RWPE1 (cell line): ENCODE results near the gene PRSS50.
"Not testable (repeated sequence)": the region's sequence is repeated elsewhere in the genome, so short reads cannot be mapped to it uniquely, and the experiment has no call there.

Experiments
- CTCF ChIA-PET: fragments of 350-600 bp; sonication (Branson Sonifier 250); formaldehyde crosslinking; extraction: SDS; loops from one replicate; lab custom pipeline; 2021; lab: Yijun Ruan, JAX
- POLR2A ChIA-PET: fragments of 400-600 bp; formaldehyde crosslinking; extraction: SDS; loops from one replicate; lab custom pipeline; 2020; ENCODE audit warnings: antibody characterized with exemption; ENCODE audit not compliant: low non-redundant PET; lab: Yijun Ruan, JAX
- DNase-seq: peaks from one replicate; pipeline ENCODE4 v3.0.0; 2012; ENCODE audit warnings: low spot score
- H3K27ac ChIP-seq: fragments of 450-650 bp; 2 replicates; pipeline ENCODE4 v1.5.1; 2017
- CTCF ChIP-seq: fragments of 450-650 bp; conservative IDR thresholded peaks from 2 replicates; pipeline ENCODE4 v1.5.1; 2017; ENCODE audit warnings: low read depth, mild to moderate bottlenecking

The PRSS50 gene

DNA sequence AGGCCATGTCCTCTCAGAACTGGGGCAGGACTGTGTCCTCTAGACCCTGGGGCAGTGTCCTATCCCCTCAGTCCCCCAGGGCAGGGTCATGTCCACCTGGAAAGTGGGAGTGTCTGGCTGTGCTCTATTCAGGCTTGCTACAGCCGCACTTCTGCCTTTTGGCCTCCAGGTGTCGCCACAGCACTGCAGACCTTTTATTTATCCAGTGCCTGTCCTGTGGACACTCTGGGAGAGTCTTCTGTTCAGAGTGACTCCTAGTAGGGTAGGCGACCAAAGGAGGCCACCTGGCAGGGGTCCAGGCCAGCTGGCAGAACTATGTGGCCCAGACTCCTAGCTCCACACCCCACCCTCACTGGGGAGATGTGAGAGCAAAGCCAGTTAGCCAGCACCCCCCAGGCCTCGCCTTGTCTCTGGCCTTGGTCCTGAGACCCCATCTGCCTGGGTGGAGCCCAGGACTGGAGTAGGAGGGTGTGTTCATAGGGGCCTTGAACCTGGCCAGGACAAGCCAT, 12.6 kb downstream of the PRSS50 start:
- ChIA-PET CTCF (interaction anchor here (0.5 to 1.6 kb wide), 7 partner anchors 24 to 1519 kb away, joined by 3 to 7 read pairs (median 4); no protein-coding TSS in a partner anchor), POLR2A (no interaction called here)
- DNase-seq, result peak; percentile 49
- no peak overlapping the region for H3K27ac ChIP-seq
- TF ChIP-seq CTCF, result peak; percentile 95

- DNase-seq, CTCF ChIA-PET, POLR2A ChIA-PET, H3K27ac ChIP-seq: not testable (repeated sequence)
Measured at GRCh38 chr3:46704346-46704745, 13.3 kb downstream of the PRSS50 start.

DNA sequence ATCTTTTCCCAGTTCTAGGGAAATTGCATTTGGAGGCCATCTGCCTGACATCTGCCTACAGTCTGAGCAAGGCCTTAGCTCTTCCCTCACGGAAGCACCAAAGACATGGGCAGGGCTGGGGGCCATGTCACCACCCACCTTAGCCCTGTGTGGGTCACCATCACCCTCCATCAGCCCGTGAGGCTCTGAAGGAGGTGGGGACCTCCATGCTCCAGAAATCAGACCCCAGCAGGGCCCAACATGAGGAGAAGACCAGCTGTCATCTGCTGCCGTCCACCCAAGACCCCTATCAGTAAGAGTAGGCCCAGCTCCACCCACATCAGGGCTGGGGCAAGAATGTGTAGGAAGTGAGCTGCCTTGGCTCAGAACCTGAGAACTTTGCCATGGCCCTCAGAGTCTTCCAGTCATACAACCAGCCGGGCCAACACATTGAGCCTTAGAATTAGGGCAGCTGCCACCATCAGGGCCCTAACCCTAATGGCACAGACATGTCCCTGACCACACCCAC, 14.6 kb downstream of the PRSS50 start:
- no peak overlapping the region for H3K27ac ChIP-seq
- ChIA-PET CTCF (interaction anchor here (0.6 to 1.0 kb wide), 2 partner anchors 164 to 192 kb away, joined by 3 read pairs; no protein-coding TSS in a partner anchor), POLR2A (interaction anchor here (1.5 kb wide), 1 partner anchor 10 kb away, joined by 4 read pairs; the partner anchor contains the start of gene ALS2CL)
- no peak for TF ChIP-seq CTCF
- no peak for DNase-seq

DNA sequence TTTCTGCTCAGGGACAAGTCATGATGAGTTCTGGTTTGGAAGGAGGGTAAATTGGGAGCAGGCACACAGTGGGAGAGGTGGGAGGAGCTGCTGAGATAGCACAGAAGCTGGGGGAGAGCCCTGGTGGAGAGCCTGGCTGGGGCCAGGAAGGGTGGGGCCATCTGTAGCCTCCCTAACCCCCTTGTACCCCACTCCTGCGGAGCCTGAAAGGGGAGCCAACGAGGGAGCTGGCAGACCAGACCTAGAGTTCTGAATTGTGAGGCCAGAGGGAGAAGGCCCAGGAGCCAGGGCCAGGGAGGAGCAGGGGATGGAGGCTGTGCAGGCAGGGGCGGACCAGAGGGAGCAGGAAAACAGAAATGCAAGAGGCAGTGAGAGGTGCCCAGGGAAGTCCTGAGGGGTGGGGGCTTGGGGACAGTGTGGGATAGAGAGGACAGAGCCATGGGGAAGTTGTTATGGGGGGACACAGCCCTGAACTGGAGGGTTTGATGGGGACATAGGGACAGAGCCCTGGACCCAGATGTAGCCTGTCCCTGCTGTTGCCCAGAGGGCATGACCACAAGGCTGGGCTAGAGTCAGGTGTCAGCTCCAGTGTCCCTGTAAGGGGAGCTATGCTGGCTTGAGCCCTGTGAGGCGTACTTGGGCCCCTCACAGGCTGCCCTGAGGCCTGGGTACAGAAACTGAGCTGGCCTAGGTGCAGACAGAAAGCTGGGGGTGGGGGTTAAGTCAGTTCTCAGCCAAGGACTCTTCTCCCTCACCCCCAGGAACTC, 15.2 kb downstream of the PRSS50 start:
- POLR2A ChIA-PET, result interaction anchor here (1.5 kb wide), 1 partner anchor 9 kb away, joined by 4 read pairs; the partner anchor contains the start of gene ALS2CL

DNA sequence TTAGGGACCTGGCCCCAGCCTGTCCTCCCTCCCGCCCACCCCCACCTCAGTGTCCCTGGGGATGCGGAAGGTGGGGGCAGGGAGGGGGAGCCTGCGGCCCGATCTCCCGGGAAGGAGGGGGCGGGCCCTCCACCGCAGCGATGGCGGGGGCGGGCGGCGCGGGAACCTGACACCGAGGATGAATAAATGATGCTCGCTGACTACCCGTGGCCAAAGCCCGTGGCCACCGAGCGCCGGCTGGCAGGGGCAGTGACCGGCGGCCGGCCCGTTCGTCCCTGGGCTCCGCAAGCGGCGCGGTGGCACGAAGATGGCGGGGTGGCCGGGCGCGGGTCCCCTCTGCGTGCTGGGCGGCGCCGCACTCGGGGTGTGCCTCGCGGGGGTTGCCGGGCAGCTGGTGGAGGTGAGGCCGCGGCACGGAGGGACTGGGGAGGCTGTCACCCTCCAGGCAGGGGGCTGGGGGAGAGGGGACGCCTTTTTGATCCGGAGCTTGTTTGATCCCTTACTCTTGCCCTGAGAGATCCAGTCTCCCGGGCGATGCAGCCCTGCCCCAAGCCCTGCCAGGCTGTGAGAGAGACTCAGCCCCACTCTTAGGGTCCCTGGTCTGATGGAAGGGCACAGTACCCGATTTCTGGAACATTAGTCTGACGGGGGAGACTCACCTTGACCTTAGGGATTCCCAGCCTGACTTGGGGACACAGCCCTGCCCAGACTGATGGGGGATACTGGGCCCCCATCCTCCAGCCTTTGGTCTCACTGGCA, 16.3 kb downstream of the PRSS50 start, which contains the start of gene TMIE:
TMIE (plus strand) TSS at position 212 of the 759 bp plus-strand sequence; CDS start at position 308, 96 bp downstream.
- ChIA-PET CTCF (interaction anchor here (0.5 kb wide), 1 partner anchor 208 kb away, joined by 4 read pairs; no protein-coding TSS in a partner anchor), POLR2A (no interaction called here)
- no peak for DNase-seq
- TF ChIP-seq CTCF, result no peak
- H3K27ac ChIP-seq, result no peak within 1 kb of the TSS

More for the DNA sequence above, 15.2 kb downstream of the PRSS50 start:
- CTCF ChIA-PET, result interaction anchor here (1.0 kb wide), 1 partner anchor 193 kb away, joined by 3 read pairs; no protein-coding TSS in a partner anchor
- no peak for TF ChIP-seq CTCF
- DNase-seq, result no peak
- no peak overlapping the region for H3K27ac ChIP-seq

DNA sequence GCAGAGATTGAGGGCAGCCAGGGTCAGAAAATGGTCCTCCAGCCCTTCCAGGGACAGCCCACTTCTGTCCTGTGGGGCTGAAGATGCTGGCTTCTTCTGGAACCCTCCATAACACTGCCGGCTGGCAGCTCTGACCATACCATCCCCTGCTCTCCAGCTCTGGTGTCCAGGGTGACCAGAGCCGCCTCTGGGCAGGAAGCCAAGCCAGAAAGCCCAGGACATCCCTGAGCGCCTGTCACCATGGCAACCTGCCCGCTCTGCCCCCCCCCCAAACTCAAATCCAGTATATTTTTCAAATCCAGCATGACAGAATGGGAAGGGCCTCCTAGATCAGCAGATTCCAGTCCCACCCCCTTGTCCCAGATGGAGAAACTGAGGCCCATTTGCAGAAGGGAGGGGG, 16.9 kb downstream of the PRSS50 start:
- H3K27ac ChIP-seq, result no peak overlapping the region
- no peak for TF ChIP-seq CTCF
- no peak for DNase-seq
- ChIA-PET CTCF (interaction anchor here (0.5 kb wide), 1 partner anchor 208 kb away, joined by 4 read pairs; no protein-coding TSS in a partner anchor), POLR2A (no interaction called here)
